Stimulated activated CD8-positive, alpha-beta memory T cell treated with anti-CD3 and anti-CD28 coated beads, Interleukin-7, amount 100 ng/mL, for 4 hours (primary cell): ENCODE data around the gene LNPEP.

Source experiments
- DNase-seq, 2 donors: peaks; one replicate each; pipeline ENCODE4 v3.0.0-alpha.2; 2020; ENCODE audit warnings: low read depth in 2 of 2

Gene LNPEP

DNA sequence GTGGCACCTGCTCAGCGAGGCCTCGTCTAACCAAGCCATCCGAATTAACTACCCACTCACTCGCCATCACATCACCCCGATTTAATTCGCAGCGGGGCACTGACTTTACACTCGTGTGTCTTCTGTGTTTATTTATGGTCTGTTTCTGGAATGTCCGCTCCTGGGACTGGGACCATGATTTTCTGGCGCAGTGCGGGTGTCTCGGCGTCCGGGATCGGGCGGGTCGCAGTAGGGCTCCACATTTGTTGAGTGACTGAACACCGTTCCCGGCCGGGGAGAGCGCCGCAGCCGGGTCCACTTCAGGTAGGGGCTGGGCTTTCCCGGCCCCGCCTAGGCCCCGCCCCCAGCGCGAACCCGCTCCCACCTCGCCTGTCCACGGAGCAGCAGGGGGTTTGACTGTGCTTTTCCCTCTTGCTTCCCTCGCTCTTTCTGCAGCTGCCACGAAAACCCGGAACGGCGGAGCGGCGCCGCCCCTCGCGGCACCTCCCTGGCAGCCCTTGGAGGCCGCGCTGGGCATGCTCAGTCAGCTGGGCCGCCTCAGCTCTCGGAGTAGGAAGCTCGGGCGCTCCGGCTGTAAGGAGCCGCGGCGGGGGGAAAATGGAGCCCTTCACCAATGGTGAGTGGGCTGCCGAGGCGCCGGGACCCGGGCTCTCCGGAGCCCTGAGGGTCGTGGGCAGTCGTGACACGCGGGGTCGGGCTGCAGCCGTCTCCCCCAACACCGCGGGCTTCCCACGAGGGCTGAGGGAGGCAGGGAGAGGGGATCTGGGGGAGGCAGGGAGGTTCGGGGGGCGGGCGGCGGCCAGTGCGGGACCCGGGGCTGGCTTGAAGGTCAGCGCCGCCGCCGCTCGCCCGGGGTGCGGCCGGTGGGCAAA is at the start of gene LNPEP:
Gene LNPEP (plus strand): TSS at position 522 of the 872 bp plus-strand sequence. CDS start 76 bp downstream, at position 598.
- DNase-seq, result peak; percentile 87 to 92

DNA sequence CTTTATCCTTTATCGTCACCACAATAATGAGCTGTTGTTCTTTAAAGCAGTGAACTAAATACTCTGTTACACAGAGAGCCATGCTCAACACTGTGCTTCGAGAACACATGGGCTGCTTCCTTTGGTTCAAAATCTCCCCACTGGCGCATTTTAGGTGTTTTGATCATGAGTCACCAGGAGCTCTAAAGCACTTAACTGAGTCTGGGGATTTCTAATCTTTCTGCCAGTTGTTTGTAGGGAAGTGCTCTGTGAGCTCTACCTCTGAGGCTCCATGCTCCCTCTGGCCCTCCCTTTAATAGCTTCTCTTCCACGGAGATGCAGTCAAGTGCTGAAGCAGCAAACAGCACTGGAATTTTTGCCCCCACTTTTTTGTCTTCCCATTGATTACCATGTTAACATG is 42.5 kb upstream of the LNPEP start:
- no peak for DNase-seq

DNA sequence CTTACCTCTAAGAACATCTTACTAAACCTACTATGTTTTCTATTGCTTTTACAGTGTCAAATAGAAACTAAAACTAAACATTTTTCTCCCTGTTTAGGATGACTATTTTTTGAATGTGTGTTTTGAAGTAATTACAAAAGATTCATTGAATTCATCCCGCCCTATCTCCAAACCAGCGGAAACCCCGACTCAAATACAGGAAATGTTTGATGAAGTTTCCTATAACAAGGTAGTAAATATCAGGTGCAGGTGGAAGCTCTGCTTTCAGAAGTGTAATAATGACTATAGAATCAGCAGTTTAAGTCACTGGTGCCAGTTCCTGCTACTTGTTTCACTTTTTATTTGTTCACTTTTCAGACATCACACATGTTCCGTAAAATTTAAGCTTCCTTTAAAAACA is 39.6 kb upstream of the LNPEP start:
- peak in 1 of 2 donors; percentile 40 for DNase-seq

DNA sequence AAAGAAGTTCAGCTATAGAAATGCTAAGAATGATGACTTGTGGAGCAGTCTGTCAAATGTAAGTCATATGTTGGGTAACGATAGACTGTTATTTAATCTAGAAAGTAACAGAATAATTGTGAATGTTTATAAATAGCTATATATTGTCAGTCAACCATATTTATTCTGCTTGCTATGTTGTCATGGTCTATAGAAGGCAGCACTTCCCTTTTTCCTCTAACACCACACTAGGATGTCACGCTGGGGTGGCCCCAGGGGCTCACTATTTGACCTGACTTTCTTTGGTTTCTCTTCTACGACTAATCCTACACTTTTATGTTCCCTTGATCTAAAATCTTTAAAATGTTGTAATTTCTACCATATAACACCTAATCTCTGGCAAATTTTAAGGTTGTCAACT is 39.1 kb upstream of the LNPEP start:
- DNase-seq, result no peak

DNA sequence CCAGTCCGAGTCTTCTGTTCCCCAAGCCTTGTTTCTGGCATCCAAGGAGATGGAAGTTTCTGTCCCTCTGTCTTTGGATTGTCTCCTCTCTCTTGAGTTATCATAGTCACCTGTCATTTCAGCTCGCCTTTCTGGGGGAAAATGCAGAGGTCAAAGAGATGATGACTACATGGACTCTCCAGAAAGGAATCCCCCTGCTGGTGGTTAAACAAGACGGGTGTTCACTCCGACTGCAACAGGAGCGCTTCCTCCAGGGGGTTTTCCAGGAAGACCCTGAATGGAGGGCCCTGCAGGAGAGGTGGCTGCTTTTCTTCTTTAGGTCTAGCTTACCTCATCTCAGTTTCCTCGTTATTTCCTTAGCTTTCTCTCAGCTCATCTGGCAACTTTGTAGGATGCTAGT is 34.5 kb upstream of the LNPEP start:
- DNase-seq, result no peak

DNA sequence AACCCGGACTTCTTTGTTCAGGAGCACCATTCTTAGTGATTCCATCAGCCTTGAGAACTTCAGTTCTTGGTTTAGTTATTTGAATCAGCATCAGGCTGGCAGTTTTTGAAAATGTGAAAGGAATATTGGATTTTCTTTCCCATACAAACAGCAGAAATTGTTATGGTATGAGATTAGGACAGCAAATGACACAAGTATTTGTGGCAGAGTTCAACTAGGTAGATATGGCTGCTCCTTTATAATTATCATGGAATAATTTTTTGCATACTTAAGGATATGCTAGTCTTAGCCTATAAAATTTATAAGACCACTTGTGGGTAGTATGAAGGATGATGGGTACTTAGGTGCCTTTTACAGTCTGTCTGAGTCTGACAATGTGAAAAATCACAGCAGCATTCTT is 34.0 kb upstream of the LNPEP start:
- no peak for DNase-seq

DNA sequence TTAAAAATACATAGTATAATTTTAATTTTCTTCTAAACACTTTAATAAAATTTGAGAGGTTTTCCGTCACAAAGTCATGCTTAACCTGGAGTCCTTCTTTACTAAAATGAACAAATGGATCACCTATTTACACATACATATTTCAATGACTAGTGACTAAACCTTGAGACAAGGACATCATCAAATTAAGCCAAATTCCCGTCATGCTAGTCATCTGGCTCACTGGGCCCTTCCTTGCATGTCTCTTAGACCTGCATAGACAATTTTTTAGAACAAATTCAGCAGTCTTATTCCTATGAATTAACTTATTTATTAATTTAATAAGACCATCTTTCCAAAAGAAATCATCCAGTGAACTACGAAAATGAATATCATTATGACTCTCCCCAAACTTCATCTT is 33.0 kb upstream of the LNPEP start:
- no peak for DNase-seq

DNA sequence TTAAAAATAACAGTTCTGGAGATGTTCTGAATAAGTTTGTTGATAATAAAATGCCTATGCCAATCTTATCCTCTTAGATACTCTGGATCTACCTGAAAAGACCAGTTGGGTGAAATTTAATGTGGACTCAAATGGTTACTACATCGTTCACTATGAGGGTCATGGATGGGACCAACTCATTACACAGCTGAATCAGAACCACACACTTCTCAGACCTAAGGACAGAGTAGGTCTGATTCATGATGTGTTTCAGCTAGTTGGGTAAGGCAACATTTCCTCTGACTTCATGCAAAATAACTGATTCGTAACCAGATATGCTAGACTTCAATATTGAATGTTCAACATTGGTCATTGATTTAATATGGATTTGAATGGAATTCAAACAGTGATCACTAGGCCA is 32.6 kb upstream of the LNPEP start:
- DNase-seq, result no peak

DNA sequence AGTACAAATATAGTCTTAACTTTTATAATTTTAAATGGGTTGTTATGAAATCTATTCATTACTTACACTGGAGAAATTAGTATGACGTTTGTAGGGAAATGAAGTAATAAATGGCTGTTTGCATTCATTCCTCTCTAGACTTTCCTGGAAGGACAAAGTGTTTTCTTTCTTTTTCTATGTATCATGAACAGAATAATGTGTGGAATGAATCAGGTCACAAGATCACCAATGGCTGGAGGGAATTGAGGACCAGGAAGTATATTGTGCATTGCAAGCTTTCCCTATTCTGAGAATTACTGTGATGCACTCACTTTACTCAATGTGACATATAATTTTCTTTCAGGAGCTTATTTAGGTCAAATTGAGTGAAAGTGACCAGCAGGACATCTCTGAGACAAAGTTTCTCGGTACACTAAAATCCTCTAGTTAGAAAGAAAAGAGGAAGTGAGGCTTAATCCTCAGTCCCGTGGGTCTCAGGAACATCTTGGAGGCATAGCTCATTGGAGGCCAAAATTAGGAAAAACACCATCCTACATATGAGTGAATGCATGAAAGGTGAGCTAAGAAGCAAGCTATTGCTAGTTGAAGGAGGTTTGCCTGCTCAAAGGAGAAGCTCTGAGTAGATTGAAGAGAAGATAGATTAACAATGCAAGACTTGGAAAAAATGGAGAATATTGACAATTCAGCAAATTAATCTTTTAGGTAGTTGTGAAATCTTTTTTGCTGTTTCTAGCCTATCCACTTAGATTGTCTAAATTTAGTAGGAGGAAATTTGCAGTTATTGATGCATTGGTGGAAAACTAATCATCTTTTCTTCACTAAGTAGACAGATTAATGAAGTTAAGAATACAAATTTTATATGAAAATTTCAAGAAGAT is 31.6 kb upstream of the LNPEP start:
- DNase-seq, result no peak

DNA sequence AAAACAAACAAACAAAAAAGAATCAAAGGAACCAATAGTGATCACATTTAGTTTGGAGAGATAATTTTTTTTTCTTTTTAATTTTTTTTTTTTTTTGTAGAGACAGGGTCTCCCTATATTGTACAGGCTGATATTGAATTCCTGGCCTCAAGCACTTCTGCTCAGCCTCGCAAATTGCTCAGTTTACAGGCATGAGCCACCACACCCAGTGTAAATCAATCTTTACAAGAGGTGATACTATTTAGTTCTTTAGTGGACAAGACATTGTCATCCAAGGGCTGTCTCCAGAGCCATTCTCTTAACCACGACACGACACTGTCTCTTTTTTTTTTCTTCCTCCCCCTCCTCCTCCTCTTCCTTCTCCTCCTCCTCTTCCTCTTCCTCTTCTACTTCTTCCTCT is 30.0 kb upstream of the LNPEP start:
- no peak for DNase-seq

DNA sequence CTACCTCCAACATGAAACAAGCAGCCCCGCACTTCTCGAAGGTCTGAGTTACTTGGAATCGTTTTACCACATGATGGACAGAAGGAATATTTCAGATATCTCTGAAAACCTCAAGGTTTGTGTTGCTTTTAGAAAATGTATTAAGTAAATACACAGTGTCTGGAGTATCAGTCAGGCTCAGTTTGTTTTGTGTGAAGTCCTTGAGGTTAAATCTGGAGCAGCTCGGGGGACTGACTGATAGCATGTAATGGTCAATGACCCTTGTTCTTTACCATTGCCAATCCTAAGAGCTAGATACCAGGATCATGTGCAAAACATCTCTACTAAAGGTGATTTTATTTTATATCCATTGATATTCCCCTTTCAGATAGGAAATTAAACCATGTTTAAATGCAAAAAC is 26.9 kb upstream of the LNPEP start:
- no peak for DNase-seq

DNA sequence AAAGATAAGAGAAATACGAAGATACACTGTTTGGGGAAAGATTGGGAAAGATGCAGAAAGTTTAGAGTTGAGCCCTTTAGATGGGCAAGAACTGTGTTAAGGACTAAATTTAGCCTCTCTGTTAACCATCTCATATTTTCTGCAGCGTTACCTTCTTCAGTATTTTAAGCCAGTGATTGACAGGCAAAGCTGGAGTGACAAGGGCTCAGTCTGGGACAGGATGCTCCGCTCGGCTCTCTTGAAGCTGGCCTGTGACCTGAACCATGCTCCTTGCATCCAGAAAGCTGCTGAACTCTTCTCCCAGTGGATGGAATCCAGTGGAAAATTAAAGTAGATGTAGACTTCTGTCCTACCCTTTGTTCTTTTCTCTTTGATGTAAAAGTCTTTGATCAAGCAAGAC is 26.4 kb upstream of the LNPEP start:
- no peak for DNase-seq

DNA sequence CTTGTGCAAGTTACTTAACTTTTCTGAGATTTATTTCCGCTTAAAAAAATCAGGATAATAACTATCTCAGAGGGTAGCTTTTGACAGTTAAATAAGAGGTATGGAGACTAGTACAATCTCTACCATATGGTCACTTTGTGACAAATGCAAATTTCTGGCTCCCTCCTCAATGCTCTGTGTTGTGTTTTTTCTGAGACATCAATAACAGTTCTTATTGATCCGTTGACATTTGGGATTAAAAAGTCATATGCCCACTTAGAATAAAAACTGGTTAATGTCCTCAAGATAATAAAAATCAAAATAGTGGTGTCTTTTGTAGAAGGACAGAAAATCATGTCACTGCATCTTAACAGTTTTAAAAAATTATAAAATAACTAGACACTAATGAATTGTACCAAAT is 24.7 kb upstream of the LNPEP start:
- no peak for DNase-seq

DNA sequence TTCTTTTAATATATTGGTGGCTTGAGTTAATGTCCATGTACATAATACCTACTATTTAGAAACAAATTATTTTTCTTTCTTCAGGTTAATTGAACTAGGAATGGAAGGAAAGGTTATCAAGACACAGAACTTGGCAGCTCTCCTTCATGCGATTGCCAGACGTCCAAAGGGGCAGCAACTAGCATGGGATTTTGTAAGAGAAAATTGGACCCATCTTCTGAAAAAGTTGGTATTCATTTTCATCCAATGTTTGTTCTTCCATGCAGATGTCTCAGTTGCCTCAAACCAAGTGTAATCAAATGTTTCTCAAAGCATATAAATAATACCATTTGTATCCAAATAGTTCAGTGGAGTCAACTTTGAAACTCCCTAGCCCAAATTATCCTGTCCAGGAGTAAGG is 22.6 kb upstream of the LNPEP start:
- no peak for DNase-seq

DNA sequence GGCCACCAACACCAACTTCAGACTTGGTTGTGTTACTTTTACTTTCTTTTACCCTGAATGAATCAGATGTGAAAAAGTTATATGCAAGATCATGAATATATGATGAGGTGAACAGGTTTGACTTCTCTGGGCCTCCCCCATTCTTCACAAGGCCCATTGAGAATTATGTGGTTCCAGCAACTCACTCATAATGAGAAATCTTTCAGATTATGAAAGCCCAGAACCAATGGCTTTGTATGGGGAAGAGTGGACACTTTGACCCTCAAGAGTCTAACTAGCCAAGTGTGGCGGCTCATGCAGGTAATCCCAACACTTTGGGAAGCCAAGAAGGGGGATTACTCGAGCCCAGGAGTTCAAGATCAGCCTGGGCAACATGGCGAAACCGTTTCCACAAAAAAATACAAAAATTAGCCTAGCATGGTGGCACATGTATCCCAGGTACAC is 16.1 kb upstream of the LNPEP start:
- DNase-seq, result no peak

DNA sequence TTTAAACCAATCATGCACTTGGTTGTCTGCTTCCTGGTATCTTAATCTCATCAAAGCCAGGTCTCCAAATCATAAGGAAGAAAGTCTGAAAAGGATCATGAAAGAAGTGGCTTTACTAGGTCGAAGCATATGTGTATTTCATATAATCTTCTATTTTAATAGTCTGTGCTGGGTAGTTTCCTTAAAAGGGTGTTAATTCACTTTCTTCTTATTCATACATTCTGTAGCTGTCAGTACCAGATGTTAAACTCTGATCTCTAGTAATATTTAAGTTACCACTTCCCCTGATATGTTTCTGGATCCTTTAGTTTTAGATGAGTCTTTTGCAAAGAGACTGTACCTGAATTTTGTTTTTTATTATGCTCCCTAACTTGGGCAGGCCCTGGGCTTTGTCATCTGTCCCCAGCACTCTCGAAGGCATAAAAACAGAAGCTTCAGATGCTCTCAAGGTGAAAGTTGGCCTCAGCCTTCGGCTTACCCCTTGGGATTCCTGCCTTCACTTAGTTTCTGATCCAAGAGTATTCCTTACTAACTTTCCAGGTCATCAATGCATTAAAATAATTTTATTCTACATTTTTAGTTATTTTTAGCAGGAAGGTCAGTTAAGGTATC is 15.0 kb upstream of the LNPEP start:
- no peak for DNase-seq

DNA sequence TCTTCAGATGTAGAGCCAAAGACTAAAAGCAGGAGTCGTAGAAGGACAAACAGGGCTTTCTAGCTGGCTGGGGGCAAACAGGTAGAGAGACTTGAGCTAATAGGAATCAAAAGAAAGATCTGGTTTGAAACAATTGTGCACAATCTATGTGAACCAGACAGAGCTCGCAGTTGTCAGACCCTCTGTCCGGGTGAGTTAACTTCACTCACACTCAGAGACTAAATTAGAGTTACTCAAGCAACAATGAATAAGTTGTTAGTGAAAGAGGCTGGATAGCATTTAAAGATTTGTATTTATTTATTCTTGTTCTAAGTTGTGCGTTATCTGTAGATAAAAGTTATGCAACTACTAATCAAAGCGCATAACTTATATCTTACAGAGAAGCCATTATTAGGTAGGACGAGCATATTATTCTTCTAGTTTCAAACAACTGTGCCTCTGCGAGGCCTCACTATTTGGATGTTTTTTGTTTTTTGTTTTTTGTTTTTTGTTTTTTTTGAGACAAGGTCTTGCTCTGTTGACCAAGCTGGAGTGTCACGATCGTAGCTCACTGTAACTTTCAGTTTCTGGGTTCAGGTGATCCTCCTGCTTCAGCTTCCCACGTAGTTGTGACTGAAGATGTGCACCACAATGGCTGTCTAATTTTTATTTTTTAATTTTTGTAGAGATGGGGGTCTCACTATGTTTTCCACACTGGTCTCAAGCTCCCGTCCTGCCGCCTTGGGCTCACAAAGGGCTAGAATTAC is 13.2 kb upstream of the LNPEP start:
- DNase-seq, result no peak

DNA sequence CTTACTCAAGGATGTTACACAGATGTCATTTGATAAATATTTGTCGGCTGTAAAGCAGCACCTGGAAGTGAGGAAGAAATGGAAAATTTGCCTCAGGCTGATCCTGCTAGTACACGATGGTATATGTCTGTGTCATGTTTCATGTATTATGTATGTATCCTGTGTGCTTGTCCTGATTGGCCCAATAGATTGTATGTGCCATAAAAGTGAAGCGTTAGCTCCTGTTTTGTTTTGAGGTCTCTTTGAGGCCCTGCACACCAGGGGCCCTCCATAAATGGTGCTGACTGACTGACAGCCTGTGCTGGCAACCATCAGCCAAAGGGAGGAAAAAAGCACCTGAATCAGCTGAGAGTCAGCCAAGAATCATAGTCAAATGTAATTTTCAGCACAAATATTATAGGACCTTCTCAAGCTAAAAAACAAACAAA is 11.8 kb upstream of the LNPEP start:
- DNase-seq, result no peak

DNA sequence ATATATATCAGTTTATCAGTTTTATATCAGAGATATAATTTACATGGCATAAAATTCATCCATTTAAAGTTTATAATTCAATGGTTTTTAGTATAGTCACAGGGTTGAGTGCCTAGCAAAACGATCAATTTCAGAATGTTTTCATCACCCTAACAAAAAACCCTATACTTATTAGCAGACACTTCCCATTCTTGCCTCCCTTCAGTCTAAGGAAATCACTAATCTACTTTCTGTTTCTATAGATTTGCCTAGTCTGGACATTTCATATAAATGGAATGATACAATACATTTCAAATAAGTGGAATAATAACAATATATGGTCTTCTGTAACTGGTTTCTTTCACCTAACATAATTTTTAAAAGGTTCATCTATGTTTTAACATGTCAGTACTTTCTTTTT is 9.6 kb upstream of the LNPEP start:
- DNase-seq, result no peak

DNA sequence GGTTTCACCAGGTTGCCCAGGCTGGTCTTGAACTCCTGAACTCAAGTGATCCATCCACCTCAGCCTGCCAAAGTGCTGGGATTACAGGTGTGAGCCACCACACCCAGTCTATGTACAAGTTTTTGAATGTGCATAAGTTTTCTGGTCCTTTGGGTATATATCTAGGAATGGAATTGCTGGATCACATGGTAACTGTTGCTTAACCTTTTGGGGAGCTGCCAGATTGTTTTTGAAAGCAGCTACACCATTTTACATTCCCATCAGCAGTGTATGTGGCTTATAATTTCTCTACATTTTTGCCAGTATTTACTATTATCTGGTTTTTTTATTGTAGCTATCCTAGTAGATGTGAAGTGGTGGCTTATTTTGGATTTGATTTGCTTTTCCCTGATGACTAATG is 8.9 kb upstream of the LNPEP start:
- no peak for DNase-seq

DNA sequence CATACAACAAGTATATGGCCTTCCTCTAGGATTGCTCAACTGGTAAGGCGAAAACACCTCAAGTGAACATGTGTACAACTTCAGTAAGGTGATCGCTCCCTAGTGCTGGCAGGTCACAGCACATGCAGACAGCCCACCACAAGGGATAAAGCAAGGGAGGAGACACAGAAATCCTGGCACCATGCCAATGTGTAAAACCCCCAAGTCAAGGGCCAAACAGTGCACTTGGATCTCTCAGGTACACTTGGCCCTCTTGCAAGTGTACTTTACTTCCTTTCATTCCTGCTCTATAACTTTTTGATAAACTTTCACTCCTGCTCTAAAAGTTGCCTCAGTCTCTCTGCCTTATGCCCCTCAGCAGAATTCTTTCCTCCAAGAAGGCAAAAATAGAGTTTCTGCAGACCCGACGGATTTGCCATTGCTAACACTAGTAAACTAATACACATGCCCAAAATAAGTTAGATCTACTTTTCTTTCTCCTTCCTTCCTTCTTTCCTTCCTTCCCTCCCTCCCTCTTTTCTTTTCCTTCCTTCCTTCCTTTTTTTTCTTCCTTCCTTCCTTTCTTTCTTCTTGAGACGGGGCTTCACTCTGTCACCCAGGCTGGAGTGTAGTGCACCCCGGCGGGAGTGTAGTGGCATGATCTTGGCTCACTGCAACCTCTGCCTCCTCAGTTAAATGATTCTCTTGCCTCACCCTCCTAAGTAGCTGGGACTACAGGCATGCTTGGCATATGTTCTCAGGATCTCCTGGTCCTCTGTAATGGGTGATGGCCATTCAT is 6.8 kb upstream of the LNPEP start:
- DNase-seq, result no peak
